Measurements from ENCODE around the gene ARL8B. TPM values are rescaled to one million over a fixed set of nuclear protein-coding genes. Genes with fewer than 3 reads are reported as not detected.

ARL8B gene
- total and polyA plus RNA-seq, 2 donors (not counting 1 experiment from before 2014, with no cell fraction given) = 74.8 to 98.4 TPM

- DNase-seq (ENCODE audit: low read depth in 2 of 2) = no peak
- no peak for TF ChIP-seq CTCF (conservative IDR thresholded peaks at IDR 0.05 in 1 of 2, IDR thresholded peaks at IDR 0.05 in 1 of 2; ENCODE audit: low read depth in 1 of 2, low read length in 2 of 2)
- TF ChIP-seq EZH2 (IDR thresholded peaks at IDR 0.05; ENCODE audit: low read length, missing control alignments) = no peak
- Histone ChIP-seq H3K79me2 (ENCODE audit: control insufficient read depth, insufficient read depth, low read length) (peaks cover 56% of the 10 kb centered on the region), H3K4me2 (ENCODE audit: extremely low read depth, insufficient read depth, low read length) (no peak overlapping the region), H3K4me1 (ENCODE audit: control insufficient read depth, extremely low read depth, insufficient read depth, low read length) (no peaks in the 10 kb centered on the region), H4K20me1 (ENCODE audit: control insufficient read depth, extremely low read depth, insufficient read depth, low read length) (peaks cover 2% of the 10 kb centered on the region), H3K27ac (ENCODE audit: insufficient read depth, low read length) (no peak overlapping the region), H2AFZ (ENCODE audit: low read length) (no peak overlapping the region), H3K9me3 (ENCODE audit: control insufficient read depth, insufficient read depth, low read depth, low read length) (no peaks in the 10 kb centered on the region), H3K9ac (ENCODE audit: insufficient read depth, low read length) (no peak overlapping the region), H3K27me3 (ENCODE audit: control insufficient read depth, insufficient read depth, low read length) (no peaks in the 10 kb centered on the region), H3K36me3 (ENCODE audit: control insufficient read depth, insufficient read depth, low read length) (peaks cover 2% of the 10 kb centered on the region), H3K4me3 (replicated peaks in 1 of 4; ENCODE audit: control extremely low read depth in 1 of 4, insufficient read depth in 1 of 4, low read depth in 3 of 4, low read length in 4 of 4) (no peak overlapping the region)
Observed at GRCh38 chr3:5168110-5168509, 46.0 kb downstream of the ARL8B start.

- TF ChIP-seq EZH2 (IDR thresholded peaks at IDR 0.05; ENCODE audit: low read length, missing control alignments) (no peak), CTCF (conservative IDR thresholded peaks at IDR 0.05 in 1 of 2, IDR thresholded peaks at IDR 0.05 in 1 of 2; ENCODE audit: low read depth in 1 of 2, low read length in 2 of 2) (no peak)
- Histone ChIP-seq H3K4me3 (replicated peaks in 1 of 4; ENCODE audit: control extremely low read depth in 1 of 4, insufficient read depth in 1 of 4, low read depth in 3 of 4, low read length in 4 of 4) (no peak overlapping the region), H3K27me3 (ENCODE audit: control insufficient read depth, insufficient read depth, low read length) (no peaks in the 10 kb centered on the region), H3K4me2 (ENCODE audit: extremely low read depth, insufficient read depth, low read length) (no peak overlapping the region), H3K79me2 (ENCODE audit: control insufficient read depth, insufficient read depth, low read length) (peaks cover 40% of the 10 kb centered on the region), H3K9me3 (ENCODE audit: control insufficient read depth, insufficient read depth, low read depth, low read length) (no peaks in the 10 kb centered on the region), H3K36me3 (ENCODE audit: control insufficient read depth, insufficient read depth, low read length) (peaks cover 2% of the 10 kb centered on the region), H3K4me1 (ENCODE audit: control insufficient read depth, extremely low read depth, insufficient read depth, low read length) (no peaks in the 10 kb centered on the region), H4K20me1 (ENCODE audit: control insufficient read depth, extremely low read depth, insufficient read depth, low read length) (no peaks in the 10 kb centered on the region), H2AFZ (ENCODE audit: low read length) (no peak overlapping the region), H3K9ac (ENCODE audit: insufficient read depth, low read length) (no peak overlapping the region), H3K27ac (ENCODE audit: insufficient read depth, low read length) (no peak overlapping the region)
- DNase-seq (ENCODE audit: low read depth in 2 of 2) = no peak
Observed at GRCh38 chr3:5169807-5170206, 47.7 kb downstream of the ARL8B start.

GRCh38 chr3:5170975-5171374 is 48.9 kb downstream of the ARL8B start:
- Histone ChIP-seq H3K36me3 (ENCODE audit: control insufficient read depth, insufficient read depth, low read length) (peaks cover 3% of the 10 kb centered on the region), H4K20me1 (ENCODE audit: control insufficient read depth, extremely low read depth, insufficient read depth, low read length) (no peaks in the 10 kb centered on the region), H3K4me3 (replicated peaks in 1 of 4; ENCODE audit: control extremely low read depth in 1 of 4, insufficient read depth in 1 of 4, low read depth in 3 of 4, low read length in 4 of 4) (no peak overlapping the region), H3K27me3 (ENCODE audit: control insufficient read depth, insufficient read depth, low read length) (no peaks in the 10 kb centered on the region), H3K27ac (ENCODE audit: insufficient read depth, low read length) (no peak overlapping the region), H3K9me3 (ENCODE audit: control insufficient read depth, insufficient read depth, low read depth, low read length) (no peaks in the 10 kb centered on the region), H3K9ac (ENCODE audit: insufficient read depth, low read length) (no peak overlapping the region), H3K79me2 (ENCODE audit: control insufficient read depth, insufficient read depth, low read length) (peaks cover 30% of the 10 kb centered on the region), H2AFZ (ENCODE audit: low read length) (no peak overlapping the region), H3K4me1 (ENCODE audit: control insufficient read depth, extremely low read depth, insufficient read depth, low read length) (no peaks in the 10 kb centered on the region), H3K4me2 (ENCODE audit: extremely low read depth, insufficient read depth, low read length) (no peak overlapping the region)
- TF ChIP-seq EZH2 (IDR thresholded peaks at IDR 0.05; ENCODE audit: low read length, missing control alignments) = no peak
- no peak for TF ChIP-seq CTCF (conservative IDR thresholded peaks at IDR 0.05 in 1 of 2, IDR thresholded peaks at IDR 0.05 in 1 of 2; ENCODE audit: low read depth in 1 of 2, low read length in 2 of 2)
- DNase-seq (ENCODE audit: low read depth in 2 of 2) = no peak

All from fibroblast of lung (primary cell).